Muscle of back (tissue), 13 donors: ENCODE results near the gene USP17L18. TPM values are rescaled to one million over a fixed set of nuclear protein-coding genes. Genes with fewer than 3 reads are reported as not detected.
"Not testable (repeated sequence)": the region's sequence is repeated elsewhere in the genome, so short reads cannot be mapped to it uniquely, and the experiment has no call there.

Experiments
- DNase-seq, 3 donors: peaks; one replicate each; pipeline versions ENCODE4 v3.0.0 to v3.0.0-alpha.2; 2013
- long read RNA-seq, 9 donors: transcript quantifications; one replicate each; lab custom pipeline, GENCODE V29; 2026
- polyA plus RNA-seq, 10 donors: library from polyadenylated mRNA; unstranded; fragments of 120-200 nt; gene quantifications; one replicate each; pipeline ENCODE4 v1.2.1, GENCODE V29; 2013; ENCODE audit not compliant: insufficient read length in 10 of 10

Gene USP17L18, protein sequence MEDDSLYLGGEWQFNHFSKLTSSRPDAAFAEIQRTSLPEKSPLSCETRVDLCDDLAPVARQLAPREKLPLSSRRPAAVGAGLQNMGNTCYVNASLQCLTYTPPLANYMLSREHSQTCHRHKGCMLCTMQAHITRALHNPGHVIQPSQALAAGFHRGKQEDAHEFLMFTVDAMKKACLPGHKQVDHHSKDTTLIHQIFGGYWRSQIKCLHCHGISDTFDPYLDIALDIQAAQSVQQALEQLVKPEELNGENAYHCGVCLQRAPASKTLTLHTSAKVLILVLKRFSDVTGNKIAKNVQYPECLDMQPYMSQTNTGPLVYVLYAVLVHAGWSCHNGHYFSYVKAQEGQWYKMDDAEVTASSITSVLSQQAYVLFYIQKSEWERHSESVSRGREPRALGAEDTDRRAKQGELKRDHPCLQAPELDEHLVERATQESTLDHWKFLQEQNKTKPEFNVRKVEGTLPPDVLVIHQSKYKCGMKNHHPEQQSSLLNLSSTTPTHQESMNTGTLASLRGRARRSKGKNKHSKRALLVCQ
- not detected for polyA plus RNA-seq
- long read RNA-seq, donor 1, result 0 reads
- long read RNA-seq, donor 2, result 0 reads
- long read RNA-seq, donor 3, result 0 reads
- long read RNA-seq, donor 4, result 0 reads
- long read RNA-seq, donor 5, result 0 reads
- long read RNA-seq, donor 6, result 0 reads
- long read RNA-seq, donor 7, result 0 reads
- long read RNA-seq, donor 8, result 0 reads
- long read RNA-seq, donor 9, result 0 reads

DNA sequence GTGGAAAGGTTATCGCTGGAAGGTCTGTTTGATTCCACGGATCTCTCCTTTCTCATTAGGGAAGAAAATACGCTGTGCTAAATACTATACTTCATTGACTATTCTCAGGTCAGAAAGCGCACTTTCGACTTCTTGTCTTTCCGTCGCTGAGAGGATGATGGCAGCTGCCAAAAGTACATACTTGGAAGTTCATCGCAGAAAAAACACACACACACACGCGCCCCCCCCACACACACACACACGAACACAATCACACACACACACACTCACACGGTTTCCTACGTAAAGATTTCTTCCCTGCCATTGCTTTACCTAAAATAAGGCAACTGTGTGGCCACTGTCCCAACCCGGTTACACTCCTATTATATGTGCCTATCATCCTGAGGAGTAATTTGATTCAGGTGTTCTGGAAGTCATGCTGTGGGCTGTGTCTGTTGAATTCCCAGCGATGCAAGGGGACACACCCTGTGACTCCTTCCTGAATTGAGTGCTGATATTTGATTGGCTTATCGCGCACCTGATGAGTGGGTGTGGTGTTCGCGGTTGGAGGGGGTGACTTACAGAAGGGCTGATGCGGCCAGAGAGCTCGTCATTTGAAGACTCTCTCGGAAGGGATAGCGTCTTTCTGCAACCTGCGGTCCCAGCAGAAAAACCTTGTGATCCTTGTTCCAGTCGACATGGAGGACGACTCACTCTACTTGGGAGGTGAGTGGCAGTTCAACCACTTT lies at the start of gene USP17L18:
Gene USP17L18 (plus strand): TSS at position 678 of the 728 bp plus-strand sequence. CDS start 0 bp downstream, at position 678.
- not testable (repeated sequence) for DNase-seq

DNA sequence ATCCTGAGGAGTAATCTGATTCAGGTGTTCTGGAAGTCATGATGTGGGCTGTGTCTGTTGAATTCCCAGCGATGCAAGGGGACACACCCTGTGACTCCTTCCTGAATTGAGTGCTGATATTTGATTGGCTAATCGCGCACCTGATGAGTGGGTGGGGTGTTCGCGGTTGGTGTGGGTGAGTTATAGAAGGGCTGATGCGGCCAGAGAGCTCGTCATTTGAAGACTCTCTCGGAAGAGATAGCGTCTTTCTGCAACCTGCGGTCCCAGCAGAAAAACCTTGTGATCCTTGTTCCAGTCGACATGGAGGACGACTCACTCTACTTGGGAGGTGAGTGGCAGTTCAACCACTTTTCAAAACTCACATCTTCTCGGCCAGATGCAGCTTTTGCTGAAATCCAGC lies 38.1 kb upstream of the USP17L18 start, which contains the start of gene USP17L10:
Gene USP17L10 (plus strand): TSS at position 301 of the 400 bp plus-strand sequence. CDS start 0 bp downstream, at position 301.
- not testable (repeated sequence) for DNase-seq

- DNase-seq, result not testable (repeated sequence)
Measured at GRCh38 chr4:9214701-9215100, 33.7 kb upstream of the USP17L18 start.

DNA sequence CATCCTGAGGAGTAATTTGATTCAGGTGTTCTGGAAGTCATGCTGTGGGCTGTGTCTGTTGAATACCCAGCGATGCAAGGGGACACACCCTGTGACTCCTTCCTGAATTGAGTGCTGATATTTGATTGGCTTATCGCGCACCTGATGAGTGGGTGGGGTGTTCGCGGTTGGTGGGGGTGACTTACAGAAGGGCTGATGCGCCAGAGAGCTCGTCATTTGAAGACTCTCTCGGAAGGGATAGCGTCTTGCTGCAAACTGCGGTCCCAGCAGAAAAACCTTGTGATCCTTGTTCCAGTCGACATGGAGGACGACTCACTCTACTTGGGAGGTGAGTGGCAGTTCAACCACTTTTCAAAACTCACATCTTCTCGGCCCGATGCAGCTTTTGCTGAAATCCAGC lies 33.3 kb upstream of the USP17L18 start, which contains the start of gene USP17L11:
Gene USP17L11 (plus strand): TSS at position 301 of the 400 bp plus-strand sequence. CDS start 0 bp downstream, at position 301.
- DNase-seq, result not testable (repeated sequence)

- not testable (repeated sequence) for DNase-seq
Measured at GRCh38 chr4:9219852-9220251, 28.6 kb upstream of the USP17L18 start, which contains the start of gene USP17L12. Gene USP17L12 (plus strand): TSS chr4:9220152. CDS start chr4:9220152, 0 bp downstream.

DNA sequence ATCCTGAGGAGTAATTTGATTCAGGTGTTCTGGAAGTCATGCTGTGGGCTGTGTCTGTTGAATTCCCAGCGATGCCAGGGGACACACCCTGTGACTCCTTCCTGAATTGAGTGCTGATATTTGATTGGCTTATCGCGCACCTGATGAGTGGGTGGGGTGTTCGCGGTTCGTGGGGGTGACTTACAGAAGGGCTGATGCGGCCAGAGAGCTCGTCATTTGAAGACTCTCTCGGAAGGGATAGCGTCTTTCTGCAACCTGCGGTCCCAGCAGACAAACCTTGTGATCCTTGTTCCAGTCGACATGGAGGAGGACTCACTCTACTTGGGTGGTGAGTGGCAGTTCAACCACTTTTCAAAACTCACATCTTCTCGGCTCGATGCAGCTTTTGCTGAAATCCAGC lies 23.8 kb upstream of the USP17L18 start, which contains the start of gene USP17L13:
Gene USP17L13 (plus strand): TSS at position 301 of the 400 bp plus-strand sequence. CDS start 0 bp downstream, at position 301.
- DNase-seq, result not testable (repeated sequence)

DNA sequence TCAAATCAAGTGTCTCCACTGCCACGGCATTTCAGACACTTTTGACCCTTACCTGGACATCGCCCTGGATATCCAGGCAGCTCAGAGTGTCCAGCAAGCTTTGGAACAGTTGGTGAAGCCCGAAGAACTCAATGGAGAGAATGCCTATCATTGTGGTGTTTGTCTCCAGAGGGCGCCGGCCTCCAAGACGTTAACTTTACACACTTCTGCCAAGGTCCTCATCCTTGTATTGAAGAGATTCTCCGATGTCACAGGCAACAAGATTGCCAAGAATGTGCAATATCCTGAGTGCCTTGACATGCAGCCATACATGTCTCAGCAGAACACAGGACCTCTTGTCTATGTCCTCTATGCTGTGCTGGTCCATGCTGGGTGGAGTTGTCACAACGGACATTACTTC lies 18.2 kb upstream of the USP17L18 start:
- not testable (repeated sequence) for DNase-seq

DNA sequence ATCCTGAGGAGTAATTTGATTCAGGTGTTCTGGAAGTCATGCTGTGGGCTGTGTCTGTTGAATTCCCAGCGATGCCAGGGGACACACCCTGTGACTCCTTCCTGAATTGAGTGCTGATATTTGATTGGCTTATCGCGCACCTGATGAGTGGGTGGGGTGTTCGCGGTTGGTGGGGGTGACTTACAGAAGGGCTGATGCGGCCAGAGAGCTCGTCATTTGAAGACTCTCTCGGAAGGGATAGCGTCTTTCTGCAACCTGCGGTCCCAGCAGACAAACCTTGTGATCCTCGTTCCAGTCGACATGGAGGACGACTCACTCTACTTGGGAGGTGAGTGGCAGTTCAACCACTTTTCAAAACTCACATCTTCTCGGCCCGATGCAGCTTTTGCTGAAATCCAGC lies 14.3 kb upstream of the USP17L18 start, which contains the start of gene USP17L15:
Gene USP17L15 (plus strand): TSS at position 301 of the 400 bp plus-strand sequence. CDS start 0 bp downstream, at position 301.
- not testable (repeated sequence) for DNase-seq

DNA sequence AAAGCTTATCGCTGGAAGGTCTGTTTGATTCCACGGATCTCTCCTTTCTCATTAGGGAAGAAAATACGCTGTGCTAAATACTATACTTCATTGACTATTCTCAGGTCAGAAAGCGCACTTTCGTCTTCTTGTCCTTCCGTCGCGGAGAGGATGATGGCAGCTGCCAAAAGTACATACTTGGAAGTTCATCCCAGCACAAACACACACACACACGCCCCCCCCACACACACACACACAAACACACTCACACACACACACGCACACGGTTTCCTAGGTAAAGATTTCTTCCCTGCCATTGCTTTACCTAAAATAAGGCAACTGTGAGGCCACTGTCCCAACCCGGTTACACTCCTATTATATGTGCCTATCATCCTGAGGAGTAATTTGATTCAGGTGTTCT lies 10.0 kb upstream of the USP17L18 start:
- DNase-seq, result not testable (repeated sequence)

DNA sequence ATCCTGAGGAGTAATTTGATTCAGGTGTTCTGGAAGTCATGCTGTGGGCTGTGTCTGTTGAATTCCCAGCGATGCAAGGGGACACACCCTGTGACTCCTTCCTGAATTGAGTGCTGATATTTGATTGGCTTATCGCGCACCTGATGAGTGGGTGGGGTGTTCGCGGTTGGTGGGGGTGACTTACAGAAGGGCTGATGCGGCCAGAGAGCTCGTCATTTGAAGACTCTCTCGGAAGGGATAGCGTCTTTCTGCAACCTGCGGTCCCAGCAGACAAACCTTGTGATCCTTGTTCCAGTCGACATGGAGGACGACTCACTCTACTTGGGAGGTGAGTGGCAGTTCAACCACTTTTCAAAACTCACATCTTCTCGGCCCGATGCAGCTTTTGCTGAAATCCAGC lies 4.9 kb upstream of the USP17L18 start, which contains the start of gene USP17L17:
Gene USP17L17 (plus strand): TSS at position 301 of the 400 bp plus-strand sequence. CDS start 0 bp downstream, at position 301.
- not testable (repeated sequence) for DNase-seq

DNA sequence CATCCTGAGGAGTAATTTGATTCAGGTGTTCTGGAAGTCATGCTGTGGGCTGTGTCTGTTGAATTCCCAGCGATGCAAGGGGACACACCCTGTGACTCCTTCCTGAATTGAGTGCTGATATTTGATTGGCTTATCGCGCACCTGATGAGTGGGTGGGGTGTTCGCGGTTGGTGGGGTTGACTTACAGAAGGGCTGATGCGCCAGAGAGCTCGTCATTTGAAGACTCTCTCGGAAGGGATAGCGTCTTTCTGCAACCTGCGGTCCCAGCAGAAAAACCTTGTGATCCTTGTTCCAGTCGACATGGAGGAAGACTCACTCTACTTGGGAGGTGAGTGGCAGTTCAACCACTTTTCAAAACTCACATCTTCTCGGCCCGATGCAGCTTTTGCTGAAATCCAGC lies 4.6 kb downstream of the USP17L18 start, which contains the start of gene USP17L19:
Gene USP17L19 (plus strand): TSS at position 301 of the 400 bp plus-strand sequence. CDS start 0 bp downstream, at position 301.
- DNase-seq, result not testable (repeated sequence)

DNA sequence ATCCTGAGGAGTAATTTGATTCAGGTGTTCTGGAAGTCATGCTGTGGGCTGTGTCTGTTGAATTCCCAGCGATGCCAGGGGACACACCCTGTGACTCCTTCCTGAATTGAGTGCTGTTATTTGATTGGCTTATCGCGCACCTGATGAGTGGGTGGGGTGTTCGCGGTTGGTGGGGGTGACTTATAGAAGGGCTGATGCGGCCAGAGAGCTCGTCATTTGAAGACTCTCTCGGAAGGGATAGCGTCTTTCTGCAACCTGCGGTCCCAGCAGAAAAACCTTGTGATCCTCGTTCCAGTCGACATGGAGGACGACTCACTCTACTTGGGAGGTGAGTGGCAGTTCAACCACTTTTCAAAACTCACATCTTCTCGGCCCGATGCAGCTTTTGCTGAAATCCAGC lies 9.4 kb downstream of the USP17L18 start, which contains the start of gene USP17L20:
Gene USP17L20 (plus strand): TSS at position 301 of the 400 bp plus-strand sequence. CDS start 0 bp downstream, at position 301.
- DNase-seq, result not testable (repeated sequence)

GRCh38 chr4:9262572-9262971 lies 14.1 kb downstream of the USP17L18 start, which contains the start of gene USP17L21:
Gene USP17L21 (plus strand): TSS chr4:9262872. CDS start chr4:9262872, 0 bp downstream.
- not testable (repeated sequence) for DNase-seq

DNA sequence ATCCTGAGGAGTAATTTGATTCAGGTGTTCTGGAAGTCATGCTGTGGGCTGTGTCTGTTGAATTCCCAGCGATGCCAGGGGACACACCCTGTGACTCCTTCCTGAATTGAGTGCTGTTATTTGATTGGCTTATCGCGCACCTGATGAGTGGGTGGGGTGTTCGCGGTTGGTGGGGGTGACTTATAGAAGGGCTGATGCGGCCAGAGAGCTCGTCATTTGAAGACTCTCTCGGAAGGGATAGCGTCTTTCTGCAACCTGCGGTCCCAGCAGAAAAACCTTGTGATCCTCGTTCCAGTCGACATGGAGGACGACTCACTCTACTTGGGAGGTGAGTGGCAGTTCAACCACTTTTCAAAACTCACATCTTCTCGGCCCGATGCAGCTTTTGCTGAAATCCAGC lies 18.9 kb downstream of the USP17L18 start, which contains the start of gene USP17L22:
Gene USP17L22 (plus strand): TSS at position 301 of the 400 bp plus-strand sequence. CDS start 0 bp downstream, at position 301.
- DNase-seq, result not testable (repeated sequence)

DNA sequence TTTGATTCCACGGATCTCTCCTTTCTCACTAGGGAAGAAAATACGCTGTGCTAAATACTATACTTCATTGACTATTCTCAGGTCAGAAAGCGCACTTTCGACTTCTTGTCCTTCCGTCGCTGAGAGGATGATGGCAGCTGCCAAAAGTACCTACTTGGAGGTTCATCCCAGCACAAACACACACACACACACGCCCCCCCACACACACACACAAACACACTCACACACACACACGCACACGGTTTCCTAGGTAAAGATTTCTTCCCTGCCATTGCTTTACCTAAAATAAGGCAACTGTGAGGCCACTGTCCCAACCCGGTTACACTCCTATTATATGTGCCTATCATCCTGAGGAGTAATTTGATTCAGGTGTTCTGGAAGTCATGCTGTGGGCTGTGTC lies 23.3 kb downstream of the USP17L18 start:
- DNase-seq, result not testable (repeated sequence)

Other genes with a start within 250 kb of the USP17L18 start
- under 1 TPM in 2 of 10 donors, not detected in 8; 0.13 to 0.20 TPM for gene FAM90A26, start 78.2 kb upstream of the USP17L18 start, polyA plus RNA-seq
- not detected for gene USP17L10, start 38.0 kb upstream of the USP17L18 start, polyA plus RNA-seq
- not detected for gene USP17L11, start 33.2 kb upstream of the USP17L18 start, polyA plus RNA-seq
- gene USP17L12, start 28.5 kb upstream of the USP17L18 start, polyA plus RNA-seq, result not detected
- not detected for gene USP17L13, start 23.7 kb upstream of the USP17L18 start, polyA plus RNA-seq
- gene USP17L15, start 14.2 kb upstream of the USP17L18 start, polyA plus RNA-seq, result not detected
- not detected for gene USP17L17, start 4.8 kb upstream of the USP17L18 start, polyA plus RNA-seq
- gene USP17L19, start 4.7 kb downstream of the USP17L18 start, polyA plus RNA-seq, result not detected
- not detected for gene USP17L20, start 9.5 kb downstream of the USP17L18 start, polyA plus RNA-seq
- gene USP17L21, start 14.2 kb downstream of the USP17L18 start, polyA plus RNA-seq, result not detected
- gene USP17L22, start 19.0 kb downstream of the USP17L18 start, polyA plus RNA-seq, result not detected
- not detected for gene USP17L24, start 76.5 kb downstream of the USP17L18 start, polyA plus RNA-seq
- not detected for gene USP17L25, start 81.3 kb downstream of the USP17L18 start, polyA plus RNA-seq
- not detected for gene USP17L26, start 86.0 kb downstream of the USP17L18 start, polyA plus RNA-seq
- not detected for gene USP17L5, start 90.8 kb downstream of the USP17L18 start, polyA plus RNA-seq
- gene USP17L27, start 95.5 kb downstream of the USP17L18 start, polyA plus RNA-seq, result not detected
- gene USP17L28, start 100.3 kb downstream of the USP17L18 start, polyA plus RNA-seq, result not detected
- not detected for gene USP17L29, start 105.0 kb downstream of the USP17L18 start, polyA plus RNA-seq
- gene USP17L30, start 114.5 kb downstream of the USP17L18 start, polyA plus RNA-seq, result not detected
- not detected for gene DEFB131A, start 195.8 kb downstream of the USP17L18 start, polyA plus RNA-seq